GM12801 (cell line): ENCODE results near the gene MYRF.

ENCODE experiments used
- CTCF ChIP-seq: IDR thresholded peaks from one replicate; pipeline ENCODE4 v1.5.1; 2011; ENCODE audit warnings: control low read depth; ENCODE audit not compliant: insufficient read length; ENCODE audit errors: extremely low read depth

MYRF gene

GRCh38 chr11:61710019-61710418 lies 42.4 kb upstream of the MYRF start:
- TF ChIP-seq CTCF: no peak

GRCh38 chr11:61711037-61711436 lies 41.4 kb upstream of the MYRF start:
- TF ChIP-seq CTCF: no peak

GRCh38 chr11:61711498-61711897 lies 40.9 kb upstream of the MYRF start:
- TF ChIP-seq CTCF: no peak

GRCh38 chr11:61712314-61712713 lies 40.1 kb upstream of the MYRF start:
- no peak for TF ChIP-seq CTCF

- no peak for TF ChIP-seq CTCF
Observed at GRCh38 chr11:61712846-61713245, 39.6 kb upstream of the MYRF start.

- no peak for TF ChIP-seq CTCF
Observed at GRCh38 chr11:61713464-61713863, 39.0 kb upstream of the MYRF start.

- TF ChIP-seq CTCF: no peak
Observed at GRCh38 chr11:61713906-61714305, 38.5 kb upstream of the MYRF start.

GRCh38 chr11:61714316-61714715 lies 38.1 kb upstream of the MYRF start:
- no peak for TF ChIP-seq CTCF
